A549 (cell line): ENCODE data around the gene FAM53B. TPM values are rescaled to one million over a fixed set of nuclear protein-coding genes. Genes with fewer than 3 reads are reported as not detected.

ENCODE experiments used
- ATAC-seq, 2 experiments: fragments of 200-7000 bp in 1 of 2; fragments of >200 bp in 1 of 2; cut with Nextera tagmentation in 1 of 2; cut with Tn5 transposase in 1 of 2; 3 replicates each; pipeline versions ENCODE4 v1.8.0 to v1.9.1; 2018 to 2020; ENCODE audit warnings: mild to moderate bottlenecking in 1 of 2, moderate library complexity in 1 of 2
- CTCF ChIA-PET: fragments of 300-600 bp; sonication (Branson Sonifier 250); formaldehyde crosslinking; extraction: SDS; loops from one replicate; lab custom pipeline; 2021; ENCODE audit warnings: antibody characterized with exemption, inconsistent platforms; lab: Yijun Ruan, JAX
- POLR2A ChIA-PET: fragments of 350-600 bp; formaldehyde crosslinking; extraction: SDS; loops from one replicate; lab custom pipeline; 2021; ENCODE audit warnings: antibody characterized with exemption, inconsistent platforms; lab: Yijun Ruan, JAX
- DNase-seq, 2 experiments: peaks; one replicate each; pipeline versions ENCODE4 v3.0.0 to v3.0.0-alpha.2; 2011 to 2016; ENCODE audit warnings: low read depth in 1 of 2, low spot score in 1 of 2
- FAIRE-seq: peaks from 2 replicates; lab custom pipeline; 2011; peaks lifted over from hg19 to GRCh38; lab: Jason Lieb, UNC
- H3K27ac ChIP-seq, 2 experiments: fragments of >200 bp; sonication (Bioruptor Twin); formaldehyde crosslinking; 3 replicates each; pipeline ENCODE4 v1.5.1; 2016 to 2017
- H3K4me1 ChIP-seq: fragments of >200 bp; sonication (Bioruptor Twin); formaldehyde crosslinking; 3 replicates; pipeline ENCODE4 v1.6.1; 2016
- H3K4me2 ChIP-seq: fragments of >200 bp; sonication (Bioruptor Twin); formaldehyde crosslinking; 3 replicates; pipeline ENCODE4 v1.6.1; 2016
- H3K4me3 ChIP-seq: fragments of >200 bp; sonication (Bioruptor Twin); formaldehyde crosslinking; 3 replicates; pipeline ENCODE4 v1.5.1; 2016
- H3K9me3 ChIP-seq: fragments of >200 bp; sonication (Bioruptor Twin); formaldehyde crosslinking; 3 replicates; pipeline ENCODE4 v1.6.1; 2016
- CEBPB ChIP-seq, 2 experiments: fragments of >200 bp in 1 of 2; sonication (Bioruptor Twin) in 1 of 2; formaldehyde crosslinking in 1 of 2; IDR thresholded peaks; 2 replicates each; pipeline ENCODE4 v1.6.1; 2012 to 2016
- CHD2 ChIP-seq: fragments of 150-350 bp; IDR thresholded peaks from 2 replicates; pipeline ENCODE4 v1.6.1; 2014; ENCODE audit warnings: low read length; ENCODE audit not compliant: partially characterized antibody
- CHD4 ChIP-seq: fragments of 200-600 bp; sonication (generic); IDR thresholded peaks from 2 replicates; pipeline ENCODE4 v1.6.1; 2016; ENCODE audit warnings: antibody characterized with exemption, mild to moderate bottlenecking, borderline replicate concordance
- EP300 ChIP-seq, 2 experiments: fragments of >200 bp; sonication (Bioruptor Twin); formaldehyde crosslinking; IDR thresholded peaks; 2 replicates in 1 of 2; 3 replicates in 1 of 2; pipeline ENCODE4 v1.6.1; 2016 to 2017
- ESRRA ChIP-seq: fragments of 150-350 bp; IDR thresholded peaks from 2 replicates; pipeline ENCODE4 v1.6.1; 2014; ENCODE audit warnings: mild to moderate bottlenecking, low read length, borderline replicate concordance
- FOXS1 ChIP-seq: fragments of 250-450 bp; sonication (Bioruptor Pico); IDR thresholded peaks from 2 replicates; pipeline ENCODE4 v1.5.0; 2020; ENCODE audit warnings: mild to moderate bottlenecking, moderate library complexity
- HEYL ChIP-seq: fragments of 250-450 bp; sonication (Bioruptor Pico); IDR thresholded peaks from 2 replicates; pipeline ENCODE4 v1.8.0; 2021; ENCODE audit warnings: mild to moderate bottlenecking, moderate library complexity
- HOXA7 ChIP-seq: fragments of 250-450 bp; sonication (Bioruptor Pico); IDR thresholded peaks from 2 replicates; pipeline ENCODE4 v1.5.0; 2020; ENCODE audit warnings: mild to moderate bottlenecking, moderate library complexity
- JUN ChIP-seq, 2 experiments: fragments of >200 bp; sonication (Bioruptor Twin); formaldehyde crosslinking; IDR thresholded peaks; 2 replicates in 1 of 2; 3 replicates in 1 of 2; pipeline ENCODE4 v1.6.1; 2016 to 2017
- MAFK ChIP-seq: fragments of 450-650 bp; IDR thresholded peaks from 2 replicates; pipeline ENCODE4 v1.6.1; 2014; ENCODE audit not compliant: partially characterized antibody
- MYC ChIP-seq: IDR thresholded peaks from 2 replicates; pipeline ENCODE4 v1.6.1; 2012; ENCODE audit warnings: mild to moderate bottlenecking, inconsistent platforms, low read length, improper control_type of control experiment, borderline replicate concordance
- NFE2L2 ChIP-seq: fragments of 150-350 bp; conservative IDR thresholded peaks from 2 replicates; pipeline ENCODE4 v1.6.1; 2014; ENCODE audit warnings: low read length
- NPAS2 ChIP-seq: fragments of 250-450 bp; sonication (Bioruptor Pico); IDR thresholded peaks from 2 replicates; pipeline ENCODE4 v1.8.0; 2022; ENCODE audit warnings: mild to moderate bottlenecking, moderate library complexity, borderline replicate concordance
- NR3C1 ChIP-seq: fragments of >200 bp; sonication (Bioruptor Twin); formaldehyde crosslinking; IDR thresholded peaks from 3 replicates; pipeline ENCODE4 v1.6.1; 2017
- PHF8 ChIP-seq: fragments of 200-600 bp; sonication (generic); IDR thresholded peaks from 2 replicates; pipeline ENCODE4 v1.6.1; 2016; ENCODE audit warnings: low read depth, mild to moderate bottlenecking, antibody characterized with exemption, moderate library complexity, borderline replicate concordance
- POLR2A ChIP-seq: IDR thresholded peaks from 2 replicates; pipeline ENCODE4 v1.6.1; 2012; ENCODE audit warnings: mild to moderate bottlenecking, low read length
- POLR2AphosphoS2 ChIP-seq: conservative IDR thresholded peaks from 2 replicates; pipeline ENCODE4 v1.6.1; 2012; ENCODE audit warnings: low read length, improper control_type of control experiment, inconsistent platforms
- RAD21 ChIP-seq, 2 experiments: fragments of >200 bp in 1 of 2; sonication (Bioruptor Twin) in 1 of 2; formaldehyde crosslinking in 1 of 2; IDR thresholded peaks in 1 of 2; conservative IDR thresholded peaks in 1 of 2; 2 replicates in 1 of 2; 3 replicates in 1 of 2; pipeline ENCODE4 v1.6.1; 2012 to 2018; ENCODE audit warnings: inconsistent platforms in 1 of 2
- ZC3H11A ChIP-seq: fragments of 450-650 bp; IDR thresholded peaks from 2 replicates; pipeline ENCODE4 v1.6.1; 2014; ENCODE audit warnings: antibody characterized with exemption, mild to moderate bottlenecking
- WGBS: methylation state at CpG from one replicate; pipeline ENCODE4 v1.1.6; 2017; ENCODE audit errors: missing lambda C conversion rate; 5-methylcytosine and 5-hydroxymethylcytosine counted together
- polyA plus RNA-seq, 4 experiments: library from polyadenylated mRNA; depleted of rRNA in 3 of 4; stranded (reverse); fragments of >200 nt; fragmentation: RNase III in 1 of 4; extraction: RNeasy Plus Mini Kit Qiagen cat#74134 plus additional on column Dnase treatment in 1 of 4; gene quantifications; 2 replicates in 3 of 4; 3 replicates in 1 of 4; pipeline ENCODE4 v1.2.3, GENCODE V29; 2011 to 2017
- TF ChIP-seq, protein P1 (sequence below): IDR thresholded peaks from 2 replicates; pipeline ENCODE4 v1.6.1; 2012; ENCODE audit warnings: low read depth, borderline replicate concordance
- TF ChIP-seq, protein P2 (sequence below): fragments of 250-450 bp; sonication (Bioruptor Pico); IDR thresholded peaks from 2 replicates; pipeline ENCODE4 v1.5.0; 2021; ENCODE audit warnings: mild to moderate bottlenecking, moderate library complexity, borderline replicate concordance
- TF ChIP-seq, protein P3 (sequence below): fragments of >200 bp; sonication (Bioruptor Twin); formaldehyde crosslinking; IDR thresholded peaks from 3 replicates; pipeline ENCODE4 v1.5.1; 2016
- TF ChIP-seq, protein P4 (sequence below): fragments of 250-450 bp; sonication (Bioruptor Pico); IDR thresholded peaks from 2 replicates; pipeline ENCODE4 v1.5.0; 2020; ENCODE audit warnings: low read depth, mild to moderate bottlenecking, moderate library complexity
- TF ChIP-seq, protein P5 (sequence below): fragments of 150-350 bp; IDR thresholded peaks from 2 replicates; pipeline ENCODE4 v1.6.1; 2014; ENCODE audit warnings: low read depth, mild to moderate bottlenecking, low read length

The FAM53B gene
- polyA plus RNA-seq, 2 of the 4 experiments (the other 2 are of a cell fraction), result 5.1 to 8.5 TPM

DNA sequence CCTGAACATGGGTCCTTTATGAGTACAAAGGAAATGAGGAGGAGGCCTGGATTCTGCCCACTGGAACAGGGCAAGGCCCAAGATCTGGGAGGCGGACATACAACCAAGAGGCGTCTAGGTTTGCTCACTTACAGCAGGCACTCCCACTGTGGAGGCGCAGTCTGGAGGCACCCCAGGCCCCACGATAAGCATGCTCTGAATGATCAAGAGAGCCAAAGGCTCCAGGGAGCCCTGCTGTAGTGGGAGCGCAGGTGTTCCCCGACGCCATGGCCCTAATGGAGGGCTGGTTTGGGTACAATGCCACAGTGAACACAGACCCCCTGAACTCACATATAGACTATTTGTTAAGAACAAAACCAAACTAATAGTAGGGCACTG is 88.1 kb downstream of the FAM53B start (continued):
- no peak for TF ChIP-seq PHF8
- TF ChIP-seq, protein P1, sequence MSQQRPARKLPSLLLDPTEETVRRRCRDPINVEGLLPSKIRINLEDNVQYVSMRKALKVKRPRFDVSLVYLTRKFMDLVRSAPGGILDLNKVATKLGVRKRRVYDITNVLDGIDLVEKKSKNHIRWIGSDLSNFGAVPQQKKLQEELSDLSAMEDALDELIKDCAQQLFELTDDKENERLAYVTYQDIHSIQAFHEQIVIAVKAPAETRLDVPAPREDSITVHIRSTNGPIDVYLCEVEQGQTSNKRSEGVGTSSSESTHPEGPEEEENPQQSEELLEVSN, result no peak
- TF ChIP-seq, protein P2, sequence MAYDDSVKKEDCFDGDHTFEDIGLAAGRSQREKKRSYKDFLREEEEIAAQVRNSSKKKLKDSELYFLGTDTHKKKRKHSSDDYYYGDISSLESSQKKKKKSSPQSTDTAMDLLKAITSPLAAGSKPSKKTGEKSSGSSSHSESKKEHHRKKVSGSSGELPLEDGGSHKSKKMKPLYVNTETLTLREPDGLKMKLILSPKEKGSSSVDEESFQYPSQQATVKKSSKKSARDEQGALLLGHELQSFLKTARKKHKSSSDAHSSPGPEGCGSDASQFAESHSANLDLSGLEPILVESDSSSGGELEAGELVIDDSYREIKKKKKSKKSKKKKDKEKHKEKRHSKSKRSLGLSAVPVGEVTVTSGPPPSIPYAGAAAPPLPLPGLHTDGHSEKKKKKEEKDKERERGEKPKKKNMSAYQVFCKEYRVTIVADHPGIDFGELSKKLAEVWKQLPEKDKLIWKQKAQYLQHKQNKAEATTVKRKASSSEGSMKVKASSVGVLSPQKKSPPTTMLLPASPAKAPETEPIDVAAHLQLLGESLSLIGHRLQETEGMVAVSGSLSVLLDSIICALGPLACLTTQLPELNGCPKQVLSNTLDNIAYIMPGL (CRISPR knock-in tag), result no peak
- TF ChIP-seq JUN (IDR thresholded peaks at IDR 0.05), result no peak
- TF ChIP-seq POLR2A, result no peak

DNA sequence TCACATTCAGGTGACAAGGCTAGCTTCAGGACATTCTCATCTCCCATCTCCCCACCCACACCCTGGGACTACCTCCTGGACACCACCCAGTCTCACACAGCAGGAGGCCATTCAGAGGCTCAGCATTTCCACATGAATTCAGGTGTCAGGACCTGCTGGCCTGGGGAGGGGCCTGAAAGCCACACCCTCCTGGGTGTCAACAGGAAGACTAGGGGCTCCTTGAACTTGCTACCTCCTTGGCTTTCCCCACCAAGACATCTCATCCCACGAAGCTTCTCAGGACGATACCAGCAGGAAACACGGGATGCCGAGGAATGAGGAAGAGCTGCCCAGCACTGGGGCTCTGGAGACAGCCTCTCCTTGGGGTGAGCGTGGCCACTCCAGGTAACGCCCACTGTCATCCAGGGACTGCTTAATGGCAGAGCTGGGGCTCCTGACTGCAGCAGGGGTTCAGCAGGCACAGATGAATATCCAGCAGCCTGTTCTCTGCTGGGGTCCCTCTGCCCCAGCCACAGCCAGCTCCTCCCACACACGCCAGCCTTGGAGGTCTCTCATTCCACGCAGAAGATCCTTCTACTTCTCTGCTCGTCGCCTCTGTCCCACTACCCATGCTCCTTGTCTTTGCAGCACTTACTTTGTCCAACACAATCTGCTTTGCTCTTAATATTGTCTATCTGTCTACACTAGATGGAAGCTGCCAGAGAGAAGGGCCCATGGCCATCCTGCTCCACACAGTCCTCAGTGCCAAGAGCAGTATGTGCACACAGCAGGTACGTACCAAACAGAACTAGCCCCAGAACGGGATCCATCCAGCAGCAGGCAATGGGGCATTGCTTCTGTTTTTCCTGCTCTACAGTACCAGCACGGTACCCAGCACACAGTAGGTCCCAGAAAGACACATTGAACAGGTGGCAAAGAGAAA is 88.7 kb downstream of the FAM53B start:
- no peak for FAIRE-seq
- ATAC-seq, result no peak
- H3K9me3 ChIP-seq, result no peaks in the 10 kb centered on the region
- no peak overlapping the region for H3K4me3 ChIP-seq
- WGBS, result 87% methylated on average over 13 of the region's 13 CpGs
- H3K27ac ChIP-seq, result no peak overlapping the region
- TF ChIP-seq ZC3H11A (no peak), EP300 (IDR thresholded peaks at IDR 0.05) (no peak), RAD21 (conservative IDR thresholded peaks at IDR 0.05 in 1 of 2, IDR thresholded peaks at IDR 0.05 in 1 of 2) (no peak), HOXA7 (CRISPR knock-in tag) (no peak), POLR2A (no peak), NR3C1 (no peak), MAFK (no peak), CHD2 (no peak), FOXS1 (CRISPR knock-in tag) (no peak), HEYL (no peak), CEBPB (IDR thresholded peaks at IDR 0.05) (no peak), ESRRA (no peak), MYC (no peak)
- TF ChIP-seq, protein P3, sequence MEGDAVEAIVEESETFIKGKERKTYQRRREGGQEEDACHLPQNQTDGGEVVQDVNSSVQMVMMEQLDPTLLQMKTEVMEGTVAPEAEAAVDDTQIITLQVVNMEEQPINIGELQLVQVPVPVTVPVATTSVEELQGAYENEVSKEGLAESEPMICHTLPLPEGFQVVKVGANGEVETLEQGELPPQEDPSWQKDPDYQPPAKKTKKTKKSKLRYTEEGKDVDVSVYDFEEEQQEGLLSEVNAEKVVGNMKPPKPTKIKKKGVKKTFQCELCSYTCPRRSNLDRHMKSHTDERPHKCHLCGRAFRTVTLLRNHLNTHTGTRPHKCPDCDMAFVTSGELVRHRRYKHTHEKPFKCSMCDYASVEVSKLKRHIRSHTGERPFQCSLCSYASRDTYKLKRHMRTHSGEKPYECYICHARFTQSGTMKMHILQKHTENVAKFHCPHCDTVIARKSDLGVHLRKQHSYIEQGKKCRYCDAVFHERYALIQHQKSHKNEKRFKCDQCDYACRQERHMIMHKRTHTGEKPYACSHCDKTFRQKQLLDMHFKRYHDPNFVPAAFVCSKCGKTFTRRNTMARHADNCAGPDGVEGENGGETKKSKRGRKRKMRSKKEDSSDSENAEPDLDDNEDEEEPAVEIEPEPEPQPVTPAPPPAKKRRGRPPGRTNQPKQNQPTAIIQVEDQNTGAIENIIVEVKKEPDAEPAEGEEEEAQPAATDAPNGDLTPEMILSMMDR, result no peak
- TF ChIP-seq, protein P4, sequence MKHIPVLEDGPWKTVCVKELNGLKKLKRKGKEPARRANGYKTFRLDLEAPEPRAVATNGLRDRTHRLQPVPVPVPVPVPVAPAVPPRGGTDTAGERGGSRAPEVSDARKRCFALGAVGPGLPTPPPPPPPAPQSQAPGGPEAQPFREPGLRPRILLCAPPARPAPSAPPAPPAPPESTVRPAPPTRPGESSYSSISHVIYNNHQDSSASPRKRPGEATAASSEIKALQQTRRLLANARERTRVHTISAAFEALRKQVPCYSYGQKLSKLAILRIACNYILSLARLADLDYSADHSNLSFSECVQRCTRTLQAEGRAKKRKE (CRISPR knock-in tag), result no peak
- CTCF ChIA-PET, result interaction anchor here (1.2 kb wide), 1 partner anchor 9 kb away, joined by 3 read pairs; no protein-coding TSS in a partner anchor
- POLR2A ChIA-PET, result no interaction called here
- H3K4me1 ChIP-seq, result no peaks in the 10 kb centered on the region
- no peak for DNase-seq
- no peak overlapping the region for H3K4me2 ChIP-seq

GRCh38 chr10:124654686-124655085 is 89.5 kb downstream of the FAM53B start:
- Histone ChIP-seq H3K4me3 (no peak overlapping the region), H3K9me3 (no peaks in the 10 kb centered on the region), H3K27ac (no peak overlapping the region), H3K4me1 (no peaks in the 10 kb centered on the region), H3K4me2 (no peak overlapping the region)
- ATAC-seq (no peak), DNase-seq (no peak), FAIRE-seq (no peak)
- WGBS, result 69% methylated on average over 5 of the region's 7 CpGs
- CTCF ChIA-PET, result interaction anchor here (1.3 kb wide), 1 partner anchor 76 kb away, joined by 3 read pairs; no protein-coding TSS in a partner anchor
- POLR2A ChIA-PET, result no interaction called here
- TF ChIP-seq, protein P2 (CRISPR knock-in tag), result no peak
- TF ChIP-seq, protein P5, sequence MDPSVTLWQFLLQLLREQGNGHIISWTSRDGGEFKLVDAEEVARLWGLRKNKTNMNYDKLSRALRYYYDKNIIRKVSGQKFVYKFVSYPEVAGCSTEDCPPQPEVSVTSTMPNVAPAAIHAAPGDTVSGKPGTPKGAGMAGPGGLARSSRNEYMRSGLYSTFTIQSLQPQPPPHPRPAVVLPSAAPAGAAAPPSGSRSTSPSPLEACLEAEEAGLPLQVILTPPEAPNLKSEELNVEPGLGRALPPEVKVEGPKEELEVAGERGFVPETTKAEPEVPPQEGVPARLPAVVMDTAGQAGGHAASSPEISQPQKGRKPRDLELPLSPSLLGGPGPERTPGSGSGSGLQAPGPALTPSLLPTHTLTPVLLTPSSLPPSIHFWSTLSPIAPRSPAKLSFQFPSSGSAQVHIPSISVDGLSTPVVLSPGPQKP, result no peak
- TF ChIP-seq MAFK, result no peak
- TF ChIP-seq CHD4, result no peak
- no peak for TF ChIP-seq POLR2AphosphoS2
- no peak for TF ChIP-seq NPAS2 (CRISPR knock-in tag)
- TF ChIP-seq EP300 (IDR thresholded peaks at IDR 0.05), result no peak
- TF ChIP-seq NFE2L2, result no peak
